ENCODE results near the gene HPCA. TPM values are rescaled to one million over a fixed set of nuclear protein-coding genes. Genes with fewer than 3 reads are reported as not detected.

Gene HPCA
- total RNA-seq, 4 donors from 2014 or later, result 0.53 TPM; not detected in 3

DNA sequence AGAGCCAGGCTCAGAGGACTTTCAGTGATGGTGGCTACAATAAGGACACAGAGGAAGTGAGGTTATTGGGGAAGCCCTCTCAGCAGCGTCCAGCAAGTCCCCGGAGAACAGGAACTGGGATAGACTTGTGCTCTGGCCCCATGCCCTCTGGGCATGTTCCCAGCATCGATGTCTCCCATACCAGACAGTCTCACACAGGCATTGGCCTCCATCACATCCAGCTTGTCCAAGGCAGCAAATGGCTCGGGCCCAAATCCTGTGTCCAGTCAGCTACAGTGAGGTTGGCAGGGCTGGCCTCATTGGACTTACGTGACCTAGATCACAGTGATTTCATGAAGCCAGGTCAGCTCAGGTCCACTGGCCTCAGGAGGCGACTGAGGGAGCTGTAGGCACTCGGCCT is 34.5 kb downstream of the HPCA start:
- Histone ChIP-seq H3K27me3 (no peaks in the 10 kb centered on the region), H3K27ac (no peak overlapping the region), H3K4me1 (peaks cover 0 to 41% (median 7%) of the 10 kb centered on the region in 4 donors), H3K9me3 (no peaks in the 10 kb centered on the region), H3K4me3 (no peak overlapping the region), H3K36me3 (no peaks in the 10 kb centered on the region)
- DNase-seq, result no peak
- TF ChIP-seq, protein P1, sequence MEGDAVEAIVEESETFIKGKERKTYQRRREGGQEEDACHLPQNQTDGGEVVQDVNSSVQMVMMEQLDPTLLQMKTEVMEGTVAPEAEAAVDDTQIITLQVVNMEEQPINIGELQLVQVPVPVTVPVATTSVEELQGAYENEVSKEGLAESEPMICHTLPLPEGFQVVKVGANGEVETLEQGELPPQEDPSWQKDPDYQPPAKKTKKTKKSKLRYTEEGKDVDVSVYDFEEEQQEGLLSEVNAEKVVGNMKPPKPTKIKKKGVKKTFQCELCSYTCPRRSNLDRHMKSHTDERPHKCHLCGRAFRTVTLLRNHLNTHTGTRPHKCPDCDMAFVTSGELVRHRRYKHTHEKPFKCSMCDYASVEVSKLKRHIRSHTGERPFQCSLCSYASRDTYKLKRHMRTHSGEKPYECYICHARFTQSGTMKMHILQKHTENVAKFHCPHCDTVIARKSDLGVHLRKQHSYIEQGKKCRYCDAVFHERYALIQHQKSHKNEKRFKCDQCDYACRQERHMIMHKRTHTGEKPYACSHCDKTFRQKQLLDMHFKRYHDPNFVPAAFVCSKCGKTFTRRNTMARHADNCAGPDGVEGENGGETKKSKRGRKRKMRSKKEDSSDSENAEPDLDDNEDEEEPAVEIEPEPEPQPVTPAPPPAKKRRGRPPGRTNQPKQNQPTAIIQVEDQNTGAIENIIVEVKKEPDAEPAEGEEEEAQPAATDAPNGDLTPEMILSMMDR (IDR thresholded peaks at IDR 0.05), result no peak
- no peak for TF ChIP-seq POLR2A (IDR thresholded peaks at IDR 0.05)

DNA sequence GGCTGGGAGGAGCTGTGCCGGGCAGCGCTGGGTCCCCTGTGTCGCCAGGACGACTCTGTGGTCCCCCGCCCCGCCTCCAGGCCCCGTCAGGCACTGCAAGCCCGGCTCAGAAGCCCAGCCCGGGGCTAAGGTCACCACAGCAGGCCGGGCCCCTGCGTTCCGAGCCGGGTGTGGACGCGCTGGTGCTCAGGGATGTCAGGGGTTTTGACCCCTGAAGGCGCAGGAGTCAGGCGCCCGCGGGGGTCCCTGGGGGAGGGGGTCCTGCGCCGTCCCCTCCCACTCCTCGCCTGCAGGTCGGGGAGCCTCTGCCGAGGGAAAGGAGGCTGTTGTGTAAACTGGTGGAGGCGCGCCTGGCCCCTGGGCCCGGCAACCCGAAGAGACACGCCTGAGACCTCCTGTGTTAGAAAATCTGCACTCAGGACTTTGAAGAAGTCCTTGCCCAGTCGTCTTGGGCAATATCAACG is 38.6 kb downstream of the HPCA start:
- peaks cover 0 to 20% (median 3%) of the 10 kb centered on the region in 4 donors for H3K4me1 ChIP-seq
- DNase-seq, result peak in 2 of 3 donors; percentile 84 to 89
- no peaks in the 10 kb centered on the region for H3K36me3 ChIP-seq
- H3K27me3 ChIP-seq, result no peaks in the 10 kb centered on the region
- peak overlapping the region in 3 of 4 donors; percentile 50 to 76 (median 60) for H3K27ac ChIP-seq
- H3K4me3 ChIP-seq, result peak overlapping the region in 2 of 4 donors; percentile 34 to 43
- no peaks in the 10 kb centered on the region for H3K9me3 ChIP-seq
- TF ChIP-seq, protein P1 (IDR thresholded peaks at IDR 0.05), result peak in 4 of 6 experiments; percentile 6 to 81 (median 69)
- peak; percentile 74 for TF ChIP-seq POLR2A (IDR thresholded peaks at IDR 0.05)

DNA sequence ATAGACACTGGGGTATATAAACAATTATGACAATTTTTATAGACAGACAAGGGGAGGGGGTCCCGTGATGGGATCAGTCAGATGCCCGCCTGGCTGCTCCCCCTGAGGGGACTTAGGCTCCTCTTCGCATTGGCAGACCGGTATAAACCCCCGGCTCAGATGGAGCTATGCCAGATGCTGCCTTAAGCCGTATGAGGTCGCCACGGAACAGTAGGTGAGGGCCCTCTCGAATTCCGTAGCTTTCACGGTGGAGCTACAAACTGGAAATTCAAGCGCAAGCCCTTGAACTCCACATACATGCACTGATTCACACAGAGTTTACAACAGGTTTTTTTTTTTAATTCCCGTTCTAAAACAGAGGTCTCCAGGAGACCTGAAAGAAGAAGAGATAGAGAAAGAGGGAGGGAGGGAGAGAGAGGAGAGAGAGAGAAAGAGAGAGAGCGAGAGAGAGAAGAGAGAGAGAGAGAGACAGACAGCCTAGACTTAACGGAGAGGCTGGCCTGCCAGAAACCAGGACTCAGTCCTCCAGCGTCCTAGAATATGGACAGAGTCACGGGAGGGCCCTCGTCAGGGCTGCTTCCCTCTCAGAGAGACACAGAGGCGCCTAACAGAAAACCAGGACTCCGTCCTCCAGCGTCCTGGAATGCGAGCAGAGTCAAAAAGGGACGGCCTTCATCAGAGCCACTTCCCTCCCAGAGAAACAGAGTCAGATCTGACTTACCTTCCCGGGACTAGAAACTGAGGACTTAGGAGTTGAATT is 39.3 kb downstream of the HPCA start:
- TF ChIP-seq, protein P1 (IDR thresholded peaks at IDR 0.05), result peak in 1 of 6 experiments; percentile 7
- TF ChIP-seq POLR2A (IDR thresholded peaks at IDR 0.05), result no peak
- Histone ChIP-seq H3K4me3 (peak overlapping the region in 2 of 4 donors; percentile 34 to 43), H3K27me3 (no peaks in the 10 kb centered on the region), H3K36me3 (no peaks in the 10 kb centered on the region), H3K9me3 (no peaks in the 10 kb centered on the region), H3K4me1 (peaks cover 0 to 20% (median 3%) of the 10 kb centered on the region in 4 donors), H3K27ac (peak overlapping the region in 3 of 4 donors; percentile 50 to 76 (median 60))
- peak in 1 of 3 donors; percentile 63 for DNase-seq

DNA sequence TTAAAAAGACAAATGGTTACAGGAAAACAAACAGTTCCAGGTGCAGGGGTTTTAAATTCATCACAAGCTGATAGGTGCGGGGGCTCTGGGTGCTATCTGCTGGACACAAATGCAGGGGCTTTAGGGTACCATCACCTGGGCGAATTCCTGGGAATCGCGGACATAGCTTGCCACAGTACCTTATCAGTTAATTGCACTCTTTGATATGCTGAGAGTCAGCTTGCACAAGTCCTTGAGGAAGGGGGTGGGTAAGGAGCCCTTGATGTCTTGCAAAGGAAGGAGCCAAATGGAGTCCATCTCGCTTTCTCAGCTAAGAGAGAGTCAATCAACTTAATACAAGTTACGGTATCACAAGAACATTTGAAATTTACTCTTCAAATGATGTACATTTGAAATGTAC is 40.3 kb downstream of the HPCA start:
- H3K36me3 ChIP-seq, result no peaks in the 10 kb centered on the region
- no peak for DNase-seq
- no peak overlapping the region for H3K4me3 ChIP-seq
- H3K4me1 ChIP-seq, result peaks cover 0 to 20% (median 3%) of the 10 kb centered on the region in 4 donors
- H3K27me3 ChIP-seq, result no peaks in the 10 kb centered on the region
- no peaks in the 10 kb centered on the region for H3K9me3 ChIP-seq
- no peak overlapping the region for H3K27ac ChIP-seq
- TF ChIP-seq, protein P1 (IDR thresholded peaks at IDR 0.05), result no peak
- no peak for TF ChIP-seq POLR2A (IDR thresholded peaks at IDR 0.05)

DNA sequence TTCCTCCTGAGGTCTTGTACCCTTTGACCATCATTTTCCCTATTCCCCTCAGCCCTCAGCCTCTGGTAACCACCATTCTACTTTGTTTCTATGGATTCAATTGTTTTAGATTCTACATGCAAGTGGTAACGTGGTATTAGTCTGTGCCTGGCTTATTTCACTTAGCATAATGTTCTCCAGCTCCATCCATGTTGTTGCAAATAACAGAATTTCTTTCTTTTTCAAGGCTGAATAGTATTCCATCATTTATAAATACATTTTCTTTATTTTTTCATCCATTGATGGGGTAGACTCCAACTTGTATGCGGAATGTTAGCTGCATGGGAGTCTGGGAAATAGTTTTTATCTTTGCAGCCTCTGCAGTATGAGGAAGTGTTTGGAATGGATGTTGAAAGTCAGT is 41.1 kb downstream of the HPCA start:
- Histone ChIP-seq H3K36me3 (no peaks in the 10 kb centered on the region), H3K27ac (no peak overlapping the region), H3K4me1 (peaks cover 0 to 20% (median 3%) of the 10 kb centered on the region in 4 donors), H3K4me3 (no peak overlapping the region), H3K9me3 (no peaks in the 10 kb centered on the region), H3K27me3 (no peaks in the 10 kb centered on the region)
- no peak for DNase-seq
- no peak for TF ChIP-seq POLR2A (IDR thresholded peaks at IDR 0.05)
- TF ChIP-seq, protein P1 (IDR thresholded peaks at IDR 0.05), result no peak

Data from Peyer's patch (tissue), 4 donors.